Mesothelial cell of epicardium (in vitro differentiated cells): ENCODE measurements around the gene PRKCA. TPM values are rescaled to one million over a fixed set of nuclear protein-coding genes. Genes with fewer than 3 reads are reported as not detected.

Experiments used
- DNase-seq, 2 experiments: peaks; one replicate each; pipeline ENCODE4 v3.0.0; 2021; ENCODE audit warnings: low spot score in 2 of 2; ENCODE audit not compliant: unreplicated experiment in 2 of 2
- H3K27ac Mint-ChIP-seq: 2 replicates; pipeline ENCODE4 v1.8.0; 2021; ENCODE audit warnings: mixed read lengths
- H3K27me3 Mint-ChIP-seq: 2 replicates; pipeline ENCODE4 v1.8.0; 2021; ENCODE audit warnings: low read depth, mixed read lengths
- H3K36me3 Mint-ChIP-seq: 2 replicates; pipeline ENCODE4 v1.8.0; 2021; ENCODE audit warnings: mixed read lengths
- H3K4me1 Mint-ChIP-seq: 2 replicates; pipeline ENCODE4 v1.8.0; 2021; ENCODE audit warnings: mixed read lengths
- H3K4me3 Mint-ChIP-seq: 2 replicates; pipeline ENCODE4 v1.8.0; 2021; ENCODE audit warnings: mild to moderate bottlenecking, moderate library complexity, mixed read lengths
- H3K9me3 Mint-ChIP-seq: 2 replicates; pipeline ENCODE4 v1.8.0; 2021; ENCODE audit warnings: mixed read lengths
- total RNA-seq: library from RNA; stranded (reverse); gene quantifications from 3 replicates; pipeline ENCODE4 v1.2.1, GENCODE V29; 2021
- TF ChIP-seq, protein P1 (sequence below): fragments of 200-600 bp; sonication (generic); IDR thresholded peaks from one replicate; pipeline ENCODE4 v1.5.0; 2021; ENCODE audit warnings: antibody characterized with exemption; ENCODE audit not compliant: unreplicated experiment

Gene PRKCA
- total RNA-seq, 1 donor from 2014 or later, result 15.2 TPM

- peaks cover 11% of the 10 kb centered on the region for H3K27me3 Mint-ChIP-seq
- H3K27ac Mint-ChIP-seq, result no peak overlapping the region
- peaks cover 2% of the 10 kb centered on the region for H3K4me1 Mint-ChIP-seq
- no peak for DNase-seq
- H3K9me3 Mint-ChIP-seq, result no peaks in the 10 kb centered on the region
- TF ChIP-seq, protein P1, sequence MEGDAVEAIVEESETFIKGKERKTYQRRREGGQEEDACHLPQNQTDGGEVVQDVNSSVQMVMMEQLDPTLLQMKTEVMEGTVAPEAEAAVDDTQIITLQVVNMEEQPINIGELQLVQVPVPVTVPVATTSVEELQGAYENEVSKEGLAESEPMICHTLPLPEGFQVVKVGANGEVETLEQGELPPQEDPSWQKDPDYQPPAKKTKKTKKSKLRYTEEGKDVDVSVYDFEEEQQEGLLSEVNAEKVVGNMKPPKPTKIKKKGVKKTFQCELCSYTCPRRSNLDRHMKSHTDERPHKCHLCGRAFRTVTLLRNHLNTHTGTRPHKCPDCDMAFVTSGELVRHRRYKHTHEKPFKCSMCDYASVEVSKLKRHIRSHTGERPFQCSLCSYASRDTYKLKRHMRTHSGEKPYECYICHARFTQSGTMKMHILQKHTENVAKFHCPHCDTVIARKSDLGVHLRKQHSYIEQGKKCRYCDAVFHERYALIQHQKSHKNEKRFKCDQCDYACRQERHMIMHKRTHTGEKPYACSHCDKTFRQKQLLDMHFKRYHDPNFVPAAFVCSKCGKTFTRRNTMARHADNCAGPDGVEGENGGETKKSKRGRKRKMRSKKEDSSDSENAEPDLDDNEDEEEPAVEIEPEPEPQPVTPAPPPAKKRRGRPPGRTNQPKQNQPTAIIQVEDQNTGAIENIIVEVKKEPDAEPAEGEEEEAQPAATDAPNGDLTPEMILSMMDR, result no peak
- no peak overlapping the region for H3K4me3 Mint-ChIP-seq
- no peaks in the 10 kb centered on the region for H3K36me3 Mint-ChIP-seq
Observed at GRCh38 chr17:66638707-66639479, 336.5 kb downstream of the PRKCA start.

GRCh38 chr17:66643815-66644710 lies 341.6 kb downstream of the PRKCA start:
- no peaks in the 10 kb centered on the region for H3K27me3 Mint-ChIP-seq
- H3K27ac Mint-ChIP-seq, result no peak overlapping the region
- no peak overlapping the region for H3K4me3 Mint-ChIP-seq
- H3K4me1 Mint-ChIP-seq, result no peaks in the 10 kb centered on the region
- TF ChIP-seq, protein P1, result no peak
- DNase-seq, result no peak
- H3K9me3 Mint-ChIP-seq, result no peaks in the 10 kb centered on the region
- H3K36me3 Mint-ChIP-seq, result no peaks in the 10 kb centered on the region

DNA sequence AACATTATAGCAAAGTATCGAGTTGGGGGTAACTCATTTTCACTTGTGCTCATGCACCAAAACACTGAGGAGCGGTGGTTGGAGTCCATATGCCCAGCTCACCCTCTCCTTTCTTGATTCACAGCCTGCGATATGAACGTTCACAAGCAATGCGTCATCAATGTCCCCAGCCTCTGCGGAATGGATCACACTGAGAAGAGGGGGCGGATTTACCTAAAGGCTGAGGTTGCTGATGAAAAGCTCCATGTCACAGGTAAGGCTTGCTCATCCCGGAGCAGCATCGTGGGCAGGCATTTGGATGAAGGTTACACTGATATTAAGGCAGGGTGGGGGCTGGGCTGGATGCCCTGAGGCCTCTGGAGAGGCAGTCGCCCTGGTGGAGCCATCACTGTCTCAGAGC lies 342.8 kb downstream of the PRKCA start:
- H3K27ac Mint-ChIP-seq, result no peak overlapping the region
- H3K36me3 Mint-ChIP-seq, result no peaks in the 10 kb centered on the region
- TF ChIP-seq, protein P1, result no peak
- H3K4me1 Mint-ChIP-seq, result no peaks in the 10 kb centered on the region
- peaks cover 3% of the 10 kb centered on the region for H3K27me3 Mint-ChIP-seq
- no peak for DNase-seq
- no peak overlapping the region for H3K4me3 Mint-ChIP-seq
- no peaks in the 10 kb centered on the region for H3K9me3 Mint-ChIP-seq

- TF ChIP-seq, protein P1, result no peak
- no peak overlapping the region for H3K27ac Mint-ChIP-seq
- no peaks in the 10 kb centered on the region for H3K9me3 Mint-ChIP-seq
- H3K4me3 Mint-ChIP-seq, result no peak overlapping the region
- DNase-seq, result no peak
- peaks cover 14% of the 10 kb centered on the region for H3K27me3 Mint-ChIP-seq
- H3K36me3 Mint-ChIP-seq, result no peaks in the 10 kb centered on the region
- no peaks in the 10 kb centered on the region for H3K4me1 Mint-ChIP-seq
Observed at GRCh38 chr17:66647391-66647983, 345.1 kb downstream of the PRKCA start.

DNA sequence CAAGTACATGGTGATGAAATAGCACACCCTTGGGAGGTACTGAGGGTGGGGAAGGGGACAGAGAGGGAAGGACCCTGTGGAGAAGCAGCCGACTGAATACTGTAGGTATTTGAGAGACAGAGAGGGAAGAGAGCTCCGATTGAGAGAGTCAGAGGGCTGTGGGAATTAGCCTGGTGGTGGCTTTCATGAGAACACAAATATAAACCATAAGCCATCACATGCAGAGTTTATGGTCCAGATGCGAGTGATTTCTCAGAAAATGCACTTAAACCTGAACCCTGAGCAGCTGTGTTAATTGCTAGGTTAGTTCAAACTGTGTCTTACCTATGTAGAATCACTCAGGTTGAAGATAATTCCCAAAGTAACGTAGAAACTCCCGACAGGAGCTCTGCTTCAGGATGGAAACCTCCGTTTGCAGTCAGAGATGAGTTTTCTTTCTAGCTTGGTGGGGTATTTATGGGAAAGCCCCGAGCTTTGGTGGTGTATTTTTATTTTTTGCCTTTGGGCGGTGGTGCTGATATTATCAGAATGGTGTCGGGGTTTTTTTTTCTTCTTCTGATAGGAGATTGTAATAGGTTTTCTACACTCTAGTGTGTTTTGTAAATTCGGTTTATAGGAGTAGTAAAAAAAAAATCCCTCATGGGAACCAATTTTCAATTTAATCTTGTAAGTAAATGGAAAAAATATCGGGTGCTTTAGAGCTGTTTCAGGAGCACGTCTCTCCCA lies 347.6 kb downstream of the PRKCA start:
- TF ChIP-seq, protein P1, result no peak
- H3K4me1 Mint-ChIP-seq, result no peaks in the 10 kb centered on the region
- no peak overlapping the region for H3K4me3 Mint-ChIP-seq
- H3K27me3 Mint-ChIP-seq, result peaks cover 14% of the 10 kb centered on the region
- no peak overlapping the region for H3K27ac Mint-ChIP-seq
- H3K9me3 Mint-ChIP-seq, result no peaks in the 10 kb centered on the region
- H3K36me3 Mint-ChIP-seq, result no peaks in the 10 kb centered on the region
- DNase-seq, result no peak
